Activated CD8-positive, alpha-beta memory T cell treated with anti-CD3 and anti-CD28 coated beads, Interleukin-2, amount 50 U/mL, for 24 hours (primary cell): ENCODE results near the gene HSBP1L1.

Experiments used
- DNase-seq: peaks from one replicate; pipeline ENCODE4 v3.0.0-alpha.2; 2020; ENCODE audit errors: extremely low read depth

HSBP1L1 gene

GRCh38 chr18:79961527-79962291 is 2.7 kb upstream of the HSBP1L1 start:
- DNase-seq = no peak

GRCh38 chr18:79962311-79962710 is 2.1 kb upstream of the HSBP1L1 start:
- no peak for DNase-seq

GRCh38 chr18:79962835-79963657 is 1.4 kb upstream of the HSBP1L1 start:
- DNase-seq = peak; percentile 26

GRCh38 chr18:79963658-79964329 is 649 bp upstream of the HSBP1L1 start:
- DNase-seq = no peak

GRCh38 chr18:79965119-79965902 is 868 bp downstream of the HSBP1L1 start:
- DNase-seq = no peak

GRCh38 chr18:79970419-79971133 is 6.1 kb downstream of the HSBP1L1 start:
- no peak for DNase-seq

- DNase-seq = no peak
Measured at GRCh38 chr18:79971211-79971952, 6.9 kb downstream of the HSBP1L1 start.

- DNase-seq = no peak
Measured at GRCh38 chr18:79971986-79972385, 7.5 kb downstream of the HSBP1L1 start.

- no peak for DNase-seq
Measured at GRCh38 chr18:79972720-79973119, 8.3 kb downstream of the HSBP1L1 start.

GRCh38 chr18:79973517-79973916 is 9.1 kb downstream of the HSBP1L1 start:
- DNase-seq = no peak

GRCh38 chr18:79974025-79974654 is 9.7 kb downstream of the HSBP1L1 start:
- no peak for DNase-seq

- no peak for DNase-seq
Measured at GRCh38 chr18:79975043-79975442, 10.6 kb downstream of the HSBP1L1 start.

GRCh38 chr18:79975985-79976680 is 11.7 kb downstream of the HSBP1L1 start:
- no peak for DNase-seq

- no peak for DNase-seq
Measured at GRCh38 chr18:79979843-79980242, 15.4 kb downstream of the HSBP1L1 start.

GRCh38 chr18:79980585-79980984 is 16.1 kb downstream of the HSBP1L1 start:
- no peak for DNase-seq

- no peak for DNase-seq
Measured at GRCh38 chr18:79982736-79983135, 18.3 kb downstream of the HSBP1L1 start.

- no peak for DNase-seq
Measured at GRCh38 chr18:79983253-79983652, 18.8 kb downstream of the HSBP1L1 start.

- DNase-seq = no peak
Measured at GRCh38 chr18:79983793-79984192, 19.4 kb downstream of the HSBP1L1 start.

GRCh38 chr18:79985172-79985571 is 20.7 kb downstream of the HSBP1L1 start:
- no peak for DNase-seq
